SKM-1 (cell line): ENCODE results near the gene NMRK2.

ENCODE experiments used
- DNase-seq: peaks from one replicate; lab custom pipeline; 2025; ENCODE audit not compliant: unreplicated experiment; lab: John Stamatoyannopoulos, UW

NMRK2 gene

GRCh38 chr19:3981373-3981735 lies 48.5 kb downstream of the NMRK2 start:
- no peak for DNase-seq

- no peak for DNase-seq
Observed at GRCh38 chr19:3981736-3982681, 49.1 kb downstream of the NMRK2 start.

GRCh38 chr19:3982701-3983541 lies 50.1 kb downstream of the NMRK2 start:
- DNase-seq, result no peak

GRCh38 chr19:3983542-3983914 lies 50.7 kb downstream of the NMRK2 start:
- DNase-seq, result no peak

- DNase-seq, result no peak
Observed at GRCh38 chr19:3983936-3984583, 51.2 kb downstream of the NMRK2 start.

- no peak for DNase-seq
Observed at GRCh38 chr19:3984584-3984907, 51.7 kb downstream of the NMRK2 start.

GRCh38 chr19:3984908-3985642 lies 52.2 kb downstream of the NMRK2 start, which contains the start of gene EEF2:
EEF2 (minus strand) TSS chr19:3985463; CDS start chr19:3985380, 83 bp downstream.
- DNase-seq, result peak; percentile 76

GRCh38 chr19:3985643-3986259 lies 52.9 kb downstream of the NMRK2 start:
- no peak for DNase-seq

GRCh38 chr19:3986260-3987041 lies 53.6 kb downstream of the NMRK2 start:
- peak; percentile 74 for DNase-seq

GRCh38 chr19:3987619-3988371 lies 54.9 kb downstream of the NMRK2 start:
- DNase-seq, result peak; percentile 70

- no peak for DNase-seq
Observed at GRCh38 chr19:3990815-3991117, 57.9 kb downstream of the NMRK2 start.
